Cardiac fibroblast (primary cell): ENCODE results near the gene P2RY2.

Experiments used
- DNase-seq, 2 donors: peaks; one replicate each; pipeline versions ENCODE4 v3.0.0 to v3.0.0-alpha.2; 2010; ENCODE audit warnings: low read depth in 2 of 2
- H3K4me3 ChIP-seq, 2 donors: replicated peaks in 1 of 2; 1 replicate in 1 of 2; 2 replicates in 1 of 2; pipeline ENCODE4 v1.5.1; 2011; ENCODE audit warnings: low read depth in 2 of 2, low read length in 2 of 2, mild to moderate bottlenecking in 2 of 2, moderate library complexity in 1 of 2
- TF ChIP-seq, protein P1 (sequence below): IDR thresholded peaks from one replicate; pipeline ENCODE4 v1.5.1; 2011; ENCODE audit warnings: low read depth, mild to moderate bottlenecking, low read length, inconsistent platforms

The P2RY2 gene

DNA sequence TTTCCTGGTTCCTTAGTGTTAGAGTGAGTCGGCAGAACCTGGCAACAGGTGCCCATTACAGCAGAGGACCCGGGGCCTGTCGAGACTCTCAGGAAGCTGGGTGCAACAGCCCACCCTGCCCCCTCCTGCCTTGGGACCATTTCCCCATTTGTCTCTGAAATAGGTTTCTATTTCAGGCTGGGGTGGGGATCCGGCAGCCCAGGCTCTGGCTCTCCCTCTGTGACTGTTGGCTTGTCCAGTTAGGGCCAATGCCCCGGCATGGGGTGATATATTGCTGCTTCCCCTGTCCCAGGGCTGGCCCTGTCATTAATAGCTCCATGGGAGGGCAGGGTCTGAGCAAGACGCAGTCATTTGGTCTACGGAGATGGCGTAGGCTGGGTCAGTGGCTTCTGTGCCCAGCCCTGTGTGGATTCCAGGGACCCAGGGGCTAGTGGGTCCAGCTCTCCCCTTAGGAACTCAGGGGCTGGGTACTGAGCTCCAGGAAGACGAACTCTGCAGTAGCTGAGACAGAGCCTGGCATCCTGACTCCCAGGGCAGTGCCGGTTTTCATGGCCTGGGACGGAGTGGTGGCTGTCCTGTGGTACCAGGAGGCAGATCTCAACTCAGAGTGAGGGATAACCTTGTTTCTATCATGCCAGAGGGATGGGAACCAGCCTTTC lies 56.8 kb downstream of the P2RY2 start:
- TF ChIP-seq, protein P1, sequence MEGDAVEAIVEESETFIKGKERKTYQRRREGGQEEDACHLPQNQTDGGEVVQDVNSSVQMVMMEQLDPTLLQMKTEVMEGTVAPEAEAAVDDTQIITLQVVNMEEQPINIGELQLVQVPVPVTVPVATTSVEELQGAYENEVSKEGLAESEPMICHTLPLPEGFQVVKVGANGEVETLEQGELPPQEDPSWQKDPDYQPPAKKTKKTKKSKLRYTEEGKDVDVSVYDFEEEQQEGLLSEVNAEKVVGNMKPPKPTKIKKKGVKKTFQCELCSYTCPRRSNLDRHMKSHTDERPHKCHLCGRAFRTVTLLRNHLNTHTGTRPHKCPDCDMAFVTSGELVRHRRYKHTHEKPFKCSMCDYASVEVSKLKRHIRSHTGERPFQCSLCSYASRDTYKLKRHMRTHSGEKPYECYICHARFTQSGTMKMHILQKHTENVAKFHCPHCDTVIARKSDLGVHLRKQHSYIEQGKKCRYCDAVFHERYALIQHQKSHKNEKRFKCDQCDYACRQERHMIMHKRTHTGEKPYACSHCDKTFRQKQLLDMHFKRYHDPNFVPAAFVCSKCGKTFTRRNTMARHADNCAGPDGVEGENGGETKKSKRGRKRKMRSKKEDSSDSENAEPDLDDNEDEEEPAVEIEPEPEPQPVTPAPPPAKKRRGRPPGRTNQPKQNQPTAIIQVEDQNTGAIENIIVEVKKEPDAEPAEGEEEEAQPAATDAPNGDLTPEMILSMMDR: no peak

DNA sequence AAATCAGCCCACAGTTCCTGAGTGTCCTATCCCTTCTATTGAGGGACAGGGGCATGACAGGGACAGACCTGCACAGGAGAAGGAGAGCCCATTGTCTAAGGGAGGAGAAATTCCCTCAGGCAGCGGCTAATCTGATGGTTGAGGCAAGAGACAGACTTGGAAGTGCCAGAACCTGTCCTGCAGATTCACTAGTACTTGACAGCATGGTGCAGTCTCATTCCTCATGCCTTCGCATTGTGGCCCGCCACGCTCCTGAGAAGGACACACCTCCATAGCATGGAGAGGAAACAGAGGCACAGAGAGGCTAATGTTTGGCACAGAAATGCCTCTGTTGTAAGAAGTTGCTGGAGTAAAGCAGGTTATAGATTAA lies 57.3 kb downstream of the P2RY2 start:
- DNase-seq: no peak
- no peak overlapping the region for H3K4me3 ChIP-seq
- TF ChIP-seq, protein P1: no peak

More for the DNA sequence above, 56.8 kb downstream of the P2RY2 start:
- no peak overlapping the region for H3K4me3 ChIP-seq
- no peak for DNase-seq

DNA sequence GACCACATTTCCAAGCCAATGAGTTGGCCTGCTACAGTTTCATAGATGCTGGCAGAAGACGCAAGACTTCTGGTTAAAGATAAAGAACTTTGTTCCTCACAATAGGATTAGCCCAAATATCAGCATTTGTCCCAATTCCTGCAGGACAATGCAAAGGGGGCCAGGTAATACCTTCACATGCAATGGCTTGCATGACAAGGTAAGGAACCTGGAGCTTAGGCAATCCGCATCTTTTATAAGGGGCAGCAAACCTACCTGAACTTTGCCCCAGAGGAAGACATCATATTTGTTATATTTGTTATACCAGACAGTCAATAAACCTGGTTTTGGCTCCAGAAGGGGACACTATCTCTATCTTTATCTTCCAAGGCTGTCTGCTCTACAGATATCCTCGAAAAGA lies 59.4 kb downstream of the P2RY2 start:
- TF ChIP-seq, protein P1: no peak
- H3K4me3 ChIP-seq: no peak overlapping the region
- DNase-seq: no peak

DNA sequence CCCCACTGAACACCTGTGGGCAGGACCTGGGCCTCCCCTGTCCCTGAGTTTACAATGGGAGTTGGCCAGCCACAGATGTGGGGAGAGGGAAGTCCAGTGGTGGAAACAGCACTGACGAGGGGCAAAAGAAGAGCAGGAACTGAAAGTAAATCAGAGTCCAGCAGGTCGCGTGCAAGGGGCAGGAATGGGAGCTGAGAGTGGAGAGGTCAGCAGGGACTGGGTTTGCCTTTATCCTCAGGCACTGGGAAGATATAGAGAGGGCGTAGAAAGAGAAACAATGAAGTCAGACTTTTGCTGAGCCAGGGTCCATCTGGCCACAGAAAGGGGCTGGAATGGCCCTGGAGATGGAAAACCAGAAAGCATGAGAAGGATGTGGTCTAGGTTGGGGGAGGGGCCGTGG lies 62.5 kb downstream of the P2RY2 start:
- TF ChIP-seq, protein P1: no peak
- no peak overlapping the region for H3K4me3 ChIP-seq
- DNase-seq: no peak

DNA sequence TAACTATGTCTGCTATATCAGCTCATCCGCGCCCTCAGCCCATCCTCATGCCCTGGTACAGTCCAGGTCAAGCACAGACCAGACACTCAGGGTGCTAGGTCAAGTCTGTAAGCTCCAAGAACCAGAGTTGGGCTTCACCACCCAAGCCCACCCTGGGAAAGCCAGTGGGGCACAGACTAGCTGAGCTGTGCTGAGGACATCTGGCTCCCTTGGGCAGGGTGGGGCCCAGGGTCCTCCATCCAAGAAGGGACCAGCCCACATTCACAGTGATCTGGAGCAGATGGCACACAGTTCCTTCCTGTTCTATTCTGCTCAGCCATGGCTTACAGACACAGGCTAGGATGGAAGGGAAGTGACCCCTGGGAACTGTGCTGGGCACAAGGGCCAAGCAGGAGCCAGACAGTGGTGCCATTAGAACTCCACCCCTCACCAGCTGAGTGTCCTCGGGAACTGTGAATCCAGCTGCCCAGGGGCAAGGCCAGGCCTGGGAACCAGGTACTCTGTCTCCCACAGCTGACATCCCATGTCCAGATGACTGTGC lies 63.2 kb downstream of the P2RY2 start:
- DNase-seq: no peak
- TF ChIP-seq, protein P1: no peak

DNA sequence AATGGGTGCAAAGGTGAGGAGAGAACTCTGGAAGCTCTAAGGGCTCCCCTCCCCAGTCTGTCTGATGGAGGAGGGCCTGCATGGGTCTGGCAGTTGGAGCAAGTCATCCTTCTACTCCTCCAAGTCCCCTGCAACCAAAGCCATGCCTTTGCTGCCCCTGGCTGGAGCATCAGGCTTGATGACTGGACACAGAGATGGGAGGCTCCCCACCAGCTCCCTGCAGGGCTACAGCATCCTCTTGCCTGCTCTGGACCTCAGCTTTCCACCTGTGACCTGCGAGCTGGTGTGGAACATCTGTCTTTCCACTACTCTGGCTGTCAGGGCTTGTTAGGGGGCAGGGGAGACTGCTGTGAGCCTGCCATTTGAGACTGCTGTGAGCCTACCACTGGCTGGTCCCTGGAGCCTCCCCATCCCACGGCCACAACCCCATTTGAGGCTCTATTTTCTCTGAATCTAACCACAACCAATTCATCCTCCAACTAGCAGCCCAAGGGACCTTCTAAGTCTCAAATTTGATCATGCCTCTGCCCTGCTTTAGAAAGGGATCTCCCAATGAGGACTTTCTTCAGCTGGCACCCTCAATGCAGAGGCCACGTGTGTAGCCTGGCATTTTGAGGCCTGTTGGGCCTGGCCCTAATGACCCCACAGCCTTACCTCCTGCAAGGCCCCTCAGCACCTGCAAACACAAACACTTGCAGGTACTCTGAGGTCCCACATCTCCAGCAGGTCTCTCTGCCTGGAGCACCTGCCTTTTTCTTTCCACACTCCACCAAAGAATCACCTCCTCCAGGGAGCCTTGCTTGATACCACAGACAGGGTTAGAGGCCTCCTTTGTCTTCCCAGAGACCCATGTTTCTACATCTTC lies 63.9 kb downstream of the P2RY2 start:
- TF ChIP-seq, protein P1: no peak
- H3K4me3 ChIP-seq: no peak overlapping the region
- DNase-seq: no peak

More for the DNA sequence above, 63.2 kb downstream of the P2RY2 start:
- no peak overlapping the region for H3K4me3 ChIP-seq
